ENCODE measurements around the gene LIMS2.

Gene LIMS2

GRCh38 chr2:127619203-127619590 is 56.1 kb downstream of the LIMS2 start:
- DNase-seq, result no peak

GRCh38 chr2:127618551-127619202 is 56.7 kb downstream of the LIMS2 start:
- no peak for DNase-seq

GRCh38 chr2:127615511-127616166 is 59.7 kb downstream of the LIMS2 start:
- no peak for DNase-seq

- DNase-seq, result no peak
These were observed 60.6 kb downstream of the LIMS2 start for GRCh38 chr2:127614731-127615130.

- DNase-seq, result no peak
These were observed 61.1 kb downstream of the LIMS2 start for GRCh38 chr2:127614246-127614645.

- DNase-seq, result no peak
These were observed 63.1 kb downstream of the LIMS2 start for GRCh38 chr2:127612111-127612822.

- DNase-seq, result no peak
These were observed 64.0 kb downstream of the LIMS2 start for GRCh38 chr2:127611076-127611925.

GRCh38 chr2:127610561-127610960 is 64.8 kb downstream of the LIMS2 start:
- no peak for DNase-seq

GRCh38 chr2:127609818-127610217 is 65.5 kb downstream of the LIMS2 start:
- no peak for DNase-seq

- DNase-seq, result no peak
These were observed 66.1 kb downstream of the LIMS2 start for GRCh38 chr2:127609031-127609751.

- no peak for DNase-seq
These were observed 67.0 kb downstream of the LIMS2 start for GRCh38 chr2:127608061-127609030.

GRCh38 chr2:127607399-127607908 is 67.9 kb downstream of the LIMS2 start:
- DNase-seq, result no peak

- no peak for DNase-seq
These were observed 68.5 kb downstream of the LIMS2 start for GRCh38 chr2:127606625-127607398.

- DNase-seq, result no peak
These were observed 69.6 kb downstream of the LIMS2 start for GRCh38 chr2:127605691-127606263.

- DNase-seq, result no peak
These were observed 70.3 kb downstream of the LIMS2 start for GRCh38 chr2:127604986-127605385.

GRCh38 chr2:127599211-127599610 is 76.1 kb downstream of the LIMS2 start:
- no peak for DNase-seq

- DNase-seq, result no peak
These were observed 76.6 kb downstream of the LIMS2 start for GRCh38 chr2:127598711-127599110.

GRCh38 chr2:127597984-127598380 is 77.3 kb downstream of the LIMS2 start:
- no peak for DNase-seq

GRCh38 chr2:127597046-127597983 is 78.0 kb downstream of the LIMS2 start:
- no peak for DNase-seq

All from activated CD4-positive, alpha-beta T cell treated with anti-CD3 and anti-CD28 coated beads, Interleukin-2, amount 50 U/mL, for 1 hour (primary cell).